Osteoblast (primary cell): ENCODE results near the gene BIN2. TPM values are rescaled to one million over a fixed set of nuclear protein-coding genes. Genes with fewer than 3 reads are reported as not detected.
A peak's percentile ranks its signal among the peaks of the same experiment; 100 is the strongest.
"Not testable (repeated sequence)": the region's sequence is repeated elsewhere in the genome, so short reads cannot be mapped to it uniquely, and the experiment has no call there.

Experiments used
- DNase-seq: peaks from one replicate; pipeline ENCODE4 v3.0.0; 2011; ENCODE audit warnings: low spot score, mixed read lengths; ENCODE audit not compliant: insufficient read length; ENCODE audit errors: missing footprints
- H2AFZ ChIP-seq: 2 replicates; pipeline ENCODE4 v1.6.0; 2011; ENCODE audit warnings: mild to moderate bottlenecking, low read length
- H3K27ac ChIP-seq: 2 replicates; pipeline ENCODE4 v1.5.1; 2011; ENCODE audit warnings: mild to moderate bottlenecking, low read depth, low read length, moderate library complexity
- H3K27me3 ChIP-seq: 2 replicates; pipeline ENCODE4 v1.6.0; 2012; ENCODE audit warnings: mild to moderate bottlenecking, control low read depth, inconsistent platforms, low read length, moderate library complexity; ENCODE audit not compliant: insufficient read depth
- H3K36me3 ChIP-seq: 2 replicates; pipeline ENCODE4 v1.5.1; 2011; ENCODE audit warnings: mild to moderate bottlenecking, low read length, control low read depth, moderate library complexity; ENCODE audit not compliant: insufficient read depth
- H3K4me1 ChIP-seq: 2 replicates; pipeline ENCODE4 v1.5.1; 2011; ENCODE audit warnings: mild to moderate bottlenecking, low read length, control low read depth, moderate library complexity; ENCODE audit not compliant: insufficient read depth
- H3K4me2 ChIP-seq: 2 replicates; pipeline ENCODE4 v1.6.0; 2011; ENCODE audit warnings: mild to moderate bottlenecking, low read length; ENCODE audit not compliant: insufficient read depth
- H3K4me3 ChIP-seq: fragments of 200-600 bp; sonication (generic); 3 replicates; pipeline ENCODE4 v1.5.1; 2012; ENCODE audit warnings: mild to moderate bottlenecking, low read length, inconsistent platforms; ENCODE audit not compliant: insufficient read depth
- H3K79me2 ChIP-seq: 2 replicates; pipeline ENCODE4 v1.6.0; 2012; ENCODE audit warnings: mild to moderate bottlenecking, low read length, control low read depth, inconsistent platforms; ENCODE audit not compliant: insufficient read depth
- H3K9me3 ChIP-seq: 2 replicates; pipeline ENCODE4 v1.5.1; 2011; ENCODE audit warnings: low read depth, low read length, control low read depth
- H4K20me1 ChIP-seq: 2 replicates; pipeline ENCODE4 v1.6.0; 2012; ENCODE audit warnings: mild to moderate bottlenecking, low read length, control low read depth; ENCODE audit not compliant: insufficient read depth
- total RNA-seq: library from RNA; depleted of rRNA; stranded (reverse); fragments of >200 nt; gene quantifications from 2 replicates; pipeline ENCODE4 v1.2.3, GENCODE V29; 2012
- TF ChIP-seq, protein P1 (sequence below): IDR thresholded peaks from 2 replicates; pipeline ENCODE4 v1.5.1; 2011; ENCODE audit warnings: mild to moderate bottlenecking, low read depth, low read length, moderate library complexity; ENCODE audit errors: extremely low read depth

BIN2 gene
- total RNA-seq, 1 donor: under 0.01 TPM

DNA sequence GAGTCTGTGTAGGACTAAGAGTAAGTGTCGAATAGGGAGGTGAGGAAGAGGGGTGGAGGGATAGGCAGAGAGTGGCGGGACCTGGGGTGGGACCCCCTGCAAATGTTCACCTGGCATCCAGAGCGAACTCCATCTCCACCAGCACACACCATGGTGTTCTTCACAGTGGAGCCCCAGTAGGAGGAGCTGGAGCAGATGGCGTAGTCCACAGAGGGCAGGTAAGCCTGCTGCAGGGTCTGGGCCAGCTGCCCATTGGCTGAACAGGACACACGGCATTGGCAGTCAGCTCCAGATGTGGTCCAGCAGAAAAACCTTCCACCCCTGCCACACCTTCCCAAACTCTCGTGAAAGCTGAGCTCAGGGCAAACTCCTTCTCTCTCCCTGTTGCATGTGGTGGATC is 15.8 kb upstream of the BIN2 start:
- Histone ChIP-seq H3K4me3 (no peak overlapping the region), H3K79me2 (no peaks in the 10 kb centered on the region), H4K20me1 (no peaks in the 10 kb centered on the region), H2AFZ (no peak overlapping the region), H3K4me1 (peaks cover 5% of the 10 kb centered on the region), H3K4me2 (no peak overlapping the region), H3K9me3 (no peaks in the 10 kb centered on the region), H3K27ac (no peak overlapping the region), H3K27me3 (no peaks in the 10 kb centered on the region), H3K36me3 (no peaks in the 10 kb centered on the region)
- no peak for DNase-seq
- TF ChIP-seq, protein P1, sequence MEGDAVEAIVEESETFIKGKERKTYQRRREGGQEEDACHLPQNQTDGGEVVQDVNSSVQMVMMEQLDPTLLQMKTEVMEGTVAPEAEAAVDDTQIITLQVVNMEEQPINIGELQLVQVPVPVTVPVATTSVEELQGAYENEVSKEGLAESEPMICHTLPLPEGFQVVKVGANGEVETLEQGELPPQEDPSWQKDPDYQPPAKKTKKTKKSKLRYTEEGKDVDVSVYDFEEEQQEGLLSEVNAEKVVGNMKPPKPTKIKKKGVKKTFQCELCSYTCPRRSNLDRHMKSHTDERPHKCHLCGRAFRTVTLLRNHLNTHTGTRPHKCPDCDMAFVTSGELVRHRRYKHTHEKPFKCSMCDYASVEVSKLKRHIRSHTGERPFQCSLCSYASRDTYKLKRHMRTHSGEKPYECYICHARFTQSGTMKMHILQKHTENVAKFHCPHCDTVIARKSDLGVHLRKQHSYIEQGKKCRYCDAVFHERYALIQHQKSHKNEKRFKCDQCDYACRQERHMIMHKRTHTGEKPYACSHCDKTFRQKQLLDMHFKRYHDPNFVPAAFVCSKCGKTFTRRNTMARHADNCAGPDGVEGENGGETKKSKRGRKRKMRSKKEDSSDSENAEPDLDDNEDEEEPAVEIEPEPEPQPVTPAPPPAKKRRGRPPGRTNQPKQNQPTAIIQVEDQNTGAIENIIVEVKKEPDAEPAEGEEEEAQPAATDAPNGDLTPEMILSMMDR: no peak

DNA sequence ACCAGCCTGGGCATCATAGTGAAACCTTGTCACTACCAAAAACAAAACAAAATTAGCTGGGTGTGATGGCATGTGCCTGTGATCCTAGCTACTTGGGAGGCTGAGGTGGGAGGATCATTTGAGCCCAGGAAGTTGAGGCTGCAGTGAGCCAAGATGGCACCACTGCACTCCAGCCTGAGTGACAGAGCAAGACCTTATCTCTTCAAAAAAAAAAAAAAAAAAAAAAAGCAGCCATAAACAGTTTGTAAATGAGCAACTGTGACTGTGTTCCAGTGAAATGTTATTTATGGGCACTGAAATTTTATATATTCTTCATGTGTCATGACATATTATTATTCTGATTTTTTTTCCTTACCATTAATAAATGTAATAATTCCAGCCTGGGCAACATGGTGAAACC is 13.4 kb upstream of the BIN2 start:
- H3K4me2 ChIP-seq, H3K27me3 ChIP-seq, DNase-seq, H4K20me1 ChIP-seq, H3K4me3 ChIP-seq, H3K36me3 ChIP-seq, H2AFZ ChIP-seq, H3K27ac ChIP-seq, H3K4me1 ChIP-seq, H3K79me2 ChIP-seq, H3K9me3 ChIP-seq: not testable (repeated sequence)

DNA sequence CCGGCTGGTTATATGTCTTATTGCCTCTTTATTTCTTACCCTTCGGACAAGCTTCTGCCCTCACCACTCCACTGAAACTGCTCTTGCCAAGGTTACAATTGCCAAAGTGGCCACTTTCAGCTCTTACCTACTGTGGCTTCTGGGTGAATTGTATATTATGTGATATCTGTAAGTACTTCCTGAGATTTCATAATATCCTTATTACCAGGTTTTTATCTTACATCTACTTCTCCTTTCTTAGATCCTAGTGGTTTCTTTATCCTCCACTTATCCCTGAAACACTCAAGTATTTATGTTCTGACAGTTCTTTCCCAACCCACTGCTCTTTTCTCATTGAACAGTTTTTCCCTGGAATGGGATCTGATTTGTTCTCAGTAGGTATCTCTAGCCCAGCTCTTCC is 12.0 kb upstream of the BIN2 start:
- Histone ChIP-seq H3K4me2 (no peak overlapping the region), H3K27me3 (no peaks in the 10 kb centered on the region), H4K20me1 (no peaks in the 10 kb centered on the region), H2AFZ (no peak overlapping the region), H3K36me3 (no peaks in the 10 kb centered on the region), H3K4me3 (no peak overlapping the region), H3K4me1 (peaks cover 1% of the 10 kb centered on the region), H3K79me2 (no peaks in the 10 kb centered on the region), H3K27ac (no peak overlapping the region), H3K9me3 (no peaks in the 10 kb centered on the region)
- TF ChIP-seq, protein P1: no peak
- DNase-seq: peak; percentile 35

DNA sequence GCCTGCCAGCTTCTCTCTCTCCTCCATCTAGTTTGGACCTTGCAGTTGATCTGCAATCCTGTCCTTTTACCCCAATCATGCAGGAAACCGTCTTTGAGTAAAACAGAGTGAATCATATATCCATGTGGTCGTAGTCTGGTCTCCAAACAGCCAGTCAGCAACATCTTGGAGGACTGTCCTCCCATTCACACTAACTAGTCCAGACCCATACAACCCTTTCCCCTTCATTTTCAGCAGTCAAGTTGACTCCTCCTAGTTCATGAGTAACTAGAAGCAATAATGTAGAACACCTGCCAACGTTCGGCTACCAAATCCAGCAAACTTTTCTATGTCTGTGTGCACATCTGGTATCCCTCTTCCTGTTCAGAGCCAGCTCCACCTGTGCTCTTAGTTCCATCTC is 10.8 kb upstream of the BIN2 start:
- Histone ChIP-seq H3K9me3 (no peaks in the 10 kb centered on the region), H4K20me1 (no peaks in the 10 kb centered on the region), H3K27ac (no peak overlapping the region), H3K4me3 (no peak overlapping the region), H3K4me1 (peaks cover 4% of the 10 kb centered on the region), H3K4me2 (no peak overlapping the region), H3K36me3 (no peaks in the 10 kb centered on the region), H2AFZ (peak overlapping the region; percentile 80), H3K27me3 (no peaks in the 10 kb centered on the region), H3K79me2 (no peaks in the 10 kb centered on the region)
- TF ChIP-seq, protein P1: no peak
- DNase-seq: no peak
